Skeletal muscle tissue (tissue), 4 donors: ENCODE measurements around the gene PSAP. TPM values are rescaled to one million over a fixed set of nuclear protein-coding genes. Genes with fewer than 3 reads are reported as not detected.
"Not testable (repeated sequence)": the region's sequence is repeated elsewhere in the genome, so short reads cannot be mapped to it uniquely, and the experiment has no call there.

Experiments
- H3K27ac ChIP-seq: one replicate; pipeline ENCODE4 v1.7.0; 2013; ENCODE audit warnings: mild to moderate bottlenecking, low read depth, low read length, inconsistent platforms
- H3K27me3 ChIP-seq, 3 donors: one replicate each; pipeline ENCODE4 v1.7.0; 2013; ENCODE audit warnings: low read length in 3 of 3; ENCODE audit not compliant: control insufficient read depth in 3 of 3, insufficient read depth in 3 of 3
- H3K36me3 ChIP-seq, 3 donors: one replicate each; pipeline ENCODE4 v1.7.0; 2013; ENCODE audit warnings: low read length in 3 of 3; ENCODE audit not compliant: control insufficient read depth in 3 of 3, insufficient read depth in 3 of 3
- H3K4me1 ChIP-seq, 3 donors: one replicate each; pipeline ENCODE4 v1.7.0; 2013; ENCODE audit warnings: low read length in 3 of 3, mild to moderate bottlenecking in 3 of 3; ENCODE audit not compliant: control insufficient read depth in 3 of 3, insufficient read depth in 3 of 3
- H3K4me3 ChIP-seq, 3 donors: one replicate each; pipeline ENCODE4 v1.7.0; 2013; ENCODE audit warnings: low read length in 3 of 3
- H3K9ac ChIP-seq, 3 donors: one replicate each; pipeline ENCODE4 v1.7.0; 2013; ENCODE audit warnings: low read length in 3 of 3, mild to moderate bottlenecking in 3 of 3, moderate library complexity in 2 of 3, low read depth in 1 of 3
- H3K9me3 ChIP-seq, 3 donors: one replicate each; pipeline ENCODE4 v1.7.0; 2013; ENCODE audit warnings: low read length in 3 of 3; ENCODE audit not compliant: control insufficient read depth in 3 of 3
- total RNA-seq: library from RNA; depleted of rRNA; stranded (reverse); fragments of >200 nt; gene quantifications from one replicate; pipeline ENCODE4 v1.2.3, GENCODE V29; 2014
- donor health status: Osteomylitis.

Gene PSAP
- total RNA-seq: 369 TPM

GRCh38 chr10:71850743-71851464, at the start of gene PSAP:
Gene PSAP, minus strand, starts transcription at chr10:71851251. Its CDS starts 30 bp downstream, at chr10:71851221.
- Histone ChIP-seq H3K27me3 (no peaks in the 10 kb centered on the region), H3K9ac (peak within 1 kb of the TSS; percentile 93 to 100 (median 97)), H3K4me3 (peak within 1 kb of the TSS; percentile 96 to 99 (median 98)), H3K27ac (peak within 1 kb of the TSS; percentile 99), H3K9me3 (no peaks in the 10 kb centered on the region), H3K4me1 (peaks cover 28 to 40% (median 34%) of the 10 kb centered on the region in 3 donors), H3K36me3 (no peaks in the 10 kb centered on the region)

DNA sequence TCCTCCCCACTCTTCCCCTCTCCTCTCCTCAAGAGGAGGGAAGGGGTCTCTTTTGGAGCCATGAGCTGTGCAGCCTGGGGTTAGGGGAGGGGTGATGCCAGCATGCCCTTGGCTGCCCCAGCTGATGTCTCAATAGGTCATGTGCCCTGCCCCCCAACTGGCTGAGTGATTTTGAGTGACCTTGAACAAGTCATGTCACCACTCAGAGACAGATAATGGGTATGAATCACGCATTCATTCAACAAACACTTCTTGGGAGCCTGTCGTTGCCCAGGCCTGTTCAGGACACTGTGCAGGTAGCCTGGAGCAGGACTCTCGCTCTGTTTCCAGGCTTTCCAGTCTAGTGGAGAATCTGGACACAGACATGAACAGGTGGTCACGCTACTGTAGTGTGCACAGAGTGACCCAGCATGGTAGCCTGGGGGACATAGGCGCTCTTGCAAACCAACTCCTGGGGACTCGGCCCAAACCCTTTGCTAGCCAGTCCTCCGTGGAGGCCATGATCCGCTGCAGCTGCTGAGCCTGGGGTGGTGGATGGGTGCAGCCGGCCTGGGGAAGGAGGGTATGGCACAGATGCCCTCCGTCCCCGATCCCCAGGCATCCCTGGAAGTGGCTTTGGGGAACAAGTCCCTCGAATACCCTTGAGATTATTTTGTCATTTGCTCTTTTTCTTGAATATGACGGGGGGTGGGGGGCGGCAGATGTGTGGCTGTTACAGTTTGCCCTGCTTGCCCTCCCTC, 49.6 kb upstream of the PSAP start:
- Histone ChIP-seq H3K27me3 (no peaks in the 10 kb centered on the region), H3K9ac (no peak overlapping the region), H3K36me3 (no peaks in the 10 kb centered on the region), H3K4me3 (no peak overlapping the region), H3K4me1 (no peaks in the 10 kb centered on the region), H3K27ac (no peak overlapping the region), H3K9me3 (no peaks in the 10 kb centered on the region)

DNA sequence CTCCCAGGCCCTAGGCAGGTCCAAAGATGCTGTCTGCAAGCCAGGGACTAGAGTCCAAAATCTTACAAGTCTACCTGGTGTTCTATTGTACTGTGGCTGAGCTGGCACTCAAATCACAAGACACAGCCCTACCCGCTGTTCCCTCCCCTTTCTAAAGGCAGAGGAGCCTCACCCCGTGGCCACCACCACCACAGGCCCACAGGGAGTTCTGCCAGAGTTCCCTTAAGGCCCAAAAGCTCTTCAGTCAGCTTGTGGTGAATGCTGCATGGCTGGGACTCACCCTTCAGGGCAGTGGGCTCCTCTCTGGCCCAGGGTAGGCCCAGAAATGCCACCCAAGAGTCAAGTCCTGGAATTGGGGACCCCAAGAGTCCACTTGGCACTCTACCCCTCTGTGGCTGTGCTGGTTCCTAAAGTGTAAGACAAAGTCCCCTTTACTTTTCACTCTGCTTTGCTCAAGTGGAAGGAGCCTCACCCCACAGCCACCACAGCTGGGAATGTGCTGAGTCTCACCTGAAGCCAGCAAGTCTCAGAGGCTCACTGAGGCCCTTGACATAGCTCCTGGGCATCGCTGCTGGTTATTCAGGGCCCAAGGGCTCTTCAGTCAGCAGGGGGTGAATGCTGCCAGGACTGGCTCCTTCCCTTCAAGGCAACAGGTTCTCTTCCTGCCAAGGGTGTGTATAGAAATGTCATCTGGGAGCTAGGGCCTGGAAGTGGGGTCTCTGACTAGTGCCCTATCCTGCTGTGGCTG, 48.8 kb upstream of the PSAP start:
- Histone ChIP-seq H3K9ac (no peak overlapping the region), H3K36me3 (no peaks in the 10 kb centered on the region), H3K27ac (no peak overlapping the region), H3K4me1 (no peaks in the 10 kb centered on the region), H3K4me3 (no peak overlapping the region), H3K27me3 (no peaks in the 10 kb centered on the region), H3K9me3 (no peaks in the 10 kb centered on the region)

GRCh38 chr10:71898346-71898745, 47.3 kb upstream of the PSAP start:
- not testable (repeated sequence) for H3K36me3 ChIP-seq, H3K4me1 ChIP-seq, H3K9ac ChIP-seq, H3K4me3 ChIP-seq, H3K9me3 ChIP-seq, H3K27me3 ChIP-seq, H3K27ac ChIP-seq

GRCh38 chr10:71893920-71894319, 42.9 kb upstream of the PSAP start:
- Histone ChIP-seq H3K36me3 (no peaks in the 10 kb centered on the region), H3K4me3 (no peak overlapping the region), H3K9ac (no peak overlapping the region), H3K27ac (no peak overlapping the region), H3K4me1 (peaks cover 5 to 17% (median 6%) of the 10 kb centered on the region in 3 donors), H3K9me3 (no peaks in the 10 kb centered on the region), H3K27me3 (no peaks in the 10 kb centered on the region)

DNA sequence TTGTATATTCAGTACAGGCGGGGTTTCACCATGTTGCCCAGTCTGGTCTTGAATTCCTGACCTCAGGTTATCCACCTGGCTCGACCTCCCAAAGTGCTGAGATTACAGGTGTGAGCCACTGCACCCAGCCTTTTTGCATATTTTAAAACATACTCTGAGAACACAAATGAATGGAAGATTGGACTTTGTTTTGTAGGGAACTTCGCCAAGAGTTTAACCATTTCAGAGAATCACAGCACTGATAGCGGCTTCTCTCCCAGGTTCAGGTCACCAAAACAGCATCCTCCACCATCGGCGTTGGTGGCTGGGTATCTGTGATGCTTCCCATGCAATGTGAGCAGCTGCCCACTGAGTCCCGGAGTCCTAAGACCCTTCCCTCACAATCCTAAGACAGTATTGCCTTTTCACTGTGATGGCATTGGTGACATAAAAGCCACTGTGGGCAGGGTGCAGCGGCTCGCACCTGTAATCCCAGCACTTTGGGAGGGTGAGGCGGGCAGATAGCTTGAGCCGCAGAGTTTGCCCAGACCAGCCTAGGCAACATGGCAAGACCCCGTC, 42.3 kb upstream of the PSAP start:
- Histone ChIP-seq H3K9me3 (no peaks in the 10 kb centered on the region), H3K4me1 (peaks cover 5 to 17% (median 7%) of the 10 kb centered on the region in 3 donors), H3K27ac (no peak overlapping the region), H3K36me3 (no peaks in the 10 kb centered on the region), H3K4me3 (no peak overlapping the region), H3K9ac (no peak overlapping the region), H3K27me3 (no peaks in the 10 kb centered on the region)

GRCh38 chr10:71891437-71891836, 40.4 kb upstream of the PSAP start:
- H3K27ac ChIP-seq: peak overlapping the region; percentile 77
- no peaks in the 10 kb centered on the region for H3K36me3 ChIP-seq
- H3K9me3 ChIP-seq: no peaks in the 10 kb centered on the region
- peaks cover 5 to 17% (median 7%) of the 10 kb centered on the region in 3 donors for H3K4me1 ChIP-seq
- no peaks in the 10 kb centered on the region for H3K27me3 ChIP-seq
- H3K9ac ChIP-seq: no peak overlapping the region
- H3K4me3 ChIP-seq: no peak overlapping the region

DNA sequence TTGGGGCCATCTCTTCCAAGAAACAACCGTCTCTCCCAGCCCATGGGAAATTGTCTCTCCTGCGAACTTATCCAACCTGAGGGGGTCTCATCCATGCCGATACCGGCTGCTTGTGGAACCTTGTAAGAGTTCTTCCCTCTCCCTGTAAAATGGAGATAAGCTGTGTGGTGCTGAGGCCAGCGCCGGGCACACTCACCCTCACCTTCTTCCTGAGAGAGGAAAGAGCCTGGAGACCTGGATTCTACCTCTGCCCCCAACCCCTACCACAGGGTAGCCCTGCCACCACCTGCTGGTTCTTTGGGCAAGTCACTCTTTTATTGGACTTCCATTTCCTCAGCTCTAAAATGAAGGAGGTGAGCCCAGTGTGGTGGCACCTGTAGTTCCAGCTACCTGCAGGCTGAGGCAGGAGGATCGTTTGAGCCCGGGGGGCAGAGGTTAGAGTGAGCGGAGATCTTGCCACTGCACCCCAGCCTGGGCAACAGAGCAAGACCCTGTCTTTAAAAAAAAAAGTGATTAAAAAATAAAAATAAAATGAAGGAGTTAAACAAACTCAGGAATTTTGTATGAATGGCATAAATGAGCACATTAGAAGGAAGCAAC, 38.4 kb upstream of the PSAP start:
- Histone ChIP-seq H3K4me1 (peaks cover 5 to 17% (median 7%) of the 10 kb centered on the region in 3 donors), H3K27me3 (no peaks in the 10 kb centered on the region), H3K9me3 (no peaks in the 10 kb centered on the region), H3K4me3 (peak overlapping the region; percentile 73 to 86 (median 80)), H3K9ac (peak overlapping the region; percentile 74 to 84 (median 81)), H3K27ac (peak overlapping the region; percentile 77), H3K36me3 (no peaks in the 10 kb centered on the region)

DNA sequence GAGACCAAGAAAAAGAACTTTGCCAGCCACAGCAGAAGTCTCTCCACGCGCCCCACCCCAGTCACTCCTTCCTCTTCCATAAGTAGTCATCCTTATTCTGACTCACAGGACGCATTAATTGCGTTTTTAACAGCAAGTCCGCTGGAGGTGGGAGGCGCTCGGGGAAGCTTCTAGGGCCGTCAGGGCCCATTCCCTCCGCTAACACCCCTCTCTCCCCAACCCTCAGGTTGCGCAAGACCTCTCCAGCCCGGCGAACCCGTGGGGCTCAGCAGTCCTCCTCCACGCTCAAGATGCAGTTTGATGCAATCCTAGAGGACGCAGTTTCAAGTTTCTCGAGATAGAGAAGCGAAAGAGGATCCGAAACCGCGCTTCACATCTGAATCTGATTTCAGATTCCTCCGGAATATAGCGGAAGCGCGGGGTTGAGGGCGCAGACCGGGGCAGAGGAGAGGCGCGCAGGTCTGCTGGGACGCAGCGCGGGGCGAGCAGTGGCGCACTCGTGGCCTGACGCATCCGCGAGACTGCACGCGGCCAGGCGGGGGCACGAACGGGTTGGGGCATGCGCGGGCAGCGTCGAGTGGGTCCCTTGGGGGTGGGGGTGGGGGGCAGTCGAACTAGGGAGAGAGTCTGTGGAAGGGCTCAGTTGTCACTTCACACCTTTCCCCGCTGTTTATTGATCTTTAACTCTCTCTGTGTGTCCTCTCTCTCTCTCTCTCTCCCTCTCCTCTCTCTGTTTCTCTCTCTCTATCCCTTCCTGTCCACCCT, 37.8 kb upstream of the PSAP start:
- H3K9ac ChIP-seq: peak overlapping the region; percentile 74 to 84 (median 81)
- no peaks in the 10 kb centered on the region for H3K27me3 ChIP-seq
- peak overlapping the region; percentile 73 to 86 (median 80) for H3K4me3 ChIP-seq
- H3K4me1 ChIP-seq: peaks cover 5 to 18% (median 7%) of the 10 kb centered on the region in 3 donors
- H3K9me3 ChIP-seq: no peaks in the 10 kb centered on the region
- peak overlapping the region; percentile 77 for H3K27ac ChIP-seq
- H3K36me3 ChIP-seq: no peaks in the 10 kb centered on the region
